Vagina (tissue), 2 donors: ENCODE data around the gene IFNGR1.

Source experiments
- POLR2A ChIP-seq, 2 donors: fragments of 450-650 bp; IDR thresholded peaks; one replicate each; pipeline ENCODE4 v1.6.1; 2017; ENCODE audit warnings: antibody characterized with exemption in 2 of 2, mild to moderate bottlenecking in 2 of 2, moderate library complexity in 2 of 2
- TF ChIP-seq, protein P1 (sequence below), 3 experiments: fragments of 450-650 bp in 2 of 3; fragments of 200-600 bp in 1 of 3; sonication (generic) in 1 of 3; IDR thresholded peaks; one replicate each; pipeline ENCODE4 v1.5.1; 2017 to 2019; ENCODE audit warnings: antibody characterized with exemption in 3 of 3, mild to moderate bottlenecking in 2 of 3, moderate library complexity in 2 of 3

DNA sequence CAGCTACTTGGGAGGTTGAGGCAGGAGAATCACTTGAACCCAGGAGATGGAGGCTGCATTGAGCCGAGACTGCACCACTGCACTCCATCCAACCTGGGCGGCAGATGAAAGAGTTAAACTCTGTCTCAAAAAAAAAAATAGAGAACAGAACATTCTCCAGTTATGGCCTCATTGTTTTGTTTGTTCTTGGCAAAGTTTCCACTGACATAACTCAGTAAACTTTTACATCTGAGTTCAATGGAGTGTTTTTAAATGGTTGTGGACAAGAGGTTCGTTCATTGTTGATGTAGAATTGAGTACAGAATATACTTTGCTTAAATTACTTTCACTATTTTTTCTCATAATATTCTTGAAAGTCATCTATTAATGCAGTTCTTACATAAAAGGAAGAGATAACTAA is 42.2 kb upstream of the IFNGR1 start:
- TF ChIP-seq POLR2A (IDR thresholded peaks at IDR 0.05) = no peak
- TF ChIP-seq, protein P1, sequence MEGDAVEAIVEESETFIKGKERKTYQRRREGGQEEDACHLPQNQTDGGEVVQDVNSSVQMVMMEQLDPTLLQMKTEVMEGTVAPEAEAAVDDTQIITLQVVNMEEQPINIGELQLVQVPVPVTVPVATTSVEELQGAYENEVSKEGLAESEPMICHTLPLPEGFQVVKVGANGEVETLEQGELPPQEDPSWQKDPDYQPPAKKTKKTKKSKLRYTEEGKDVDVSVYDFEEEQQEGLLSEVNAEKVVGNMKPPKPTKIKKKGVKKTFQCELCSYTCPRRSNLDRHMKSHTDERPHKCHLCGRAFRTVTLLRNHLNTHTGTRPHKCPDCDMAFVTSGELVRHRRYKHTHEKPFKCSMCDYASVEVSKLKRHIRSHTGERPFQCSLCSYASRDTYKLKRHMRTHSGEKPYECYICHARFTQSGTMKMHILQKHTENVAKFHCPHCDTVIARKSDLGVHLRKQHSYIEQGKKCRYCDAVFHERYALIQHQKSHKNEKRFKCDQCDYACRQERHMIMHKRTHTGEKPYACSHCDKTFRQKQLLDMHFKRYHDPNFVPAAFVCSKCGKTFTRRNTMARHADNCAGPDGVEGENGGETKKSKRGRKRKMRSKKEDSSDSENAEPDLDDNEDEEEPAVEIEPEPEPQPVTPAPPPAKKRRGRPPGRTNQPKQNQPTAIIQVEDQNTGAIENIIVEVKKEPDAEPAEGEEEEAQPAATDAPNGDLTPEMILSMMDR (IDR thresholded peaks at IDR 0.05) = no peak
